Hypothalamus (tissue), 51 donors: ENCODE data around the gene TRRAP.

Experiments
- DNase-seq, 51 donors: peaks; one replicate each; lab custom pipeline; 2025; lab: John Stamatoyannopoulos, UW

The TRRAP gene

DNA sequence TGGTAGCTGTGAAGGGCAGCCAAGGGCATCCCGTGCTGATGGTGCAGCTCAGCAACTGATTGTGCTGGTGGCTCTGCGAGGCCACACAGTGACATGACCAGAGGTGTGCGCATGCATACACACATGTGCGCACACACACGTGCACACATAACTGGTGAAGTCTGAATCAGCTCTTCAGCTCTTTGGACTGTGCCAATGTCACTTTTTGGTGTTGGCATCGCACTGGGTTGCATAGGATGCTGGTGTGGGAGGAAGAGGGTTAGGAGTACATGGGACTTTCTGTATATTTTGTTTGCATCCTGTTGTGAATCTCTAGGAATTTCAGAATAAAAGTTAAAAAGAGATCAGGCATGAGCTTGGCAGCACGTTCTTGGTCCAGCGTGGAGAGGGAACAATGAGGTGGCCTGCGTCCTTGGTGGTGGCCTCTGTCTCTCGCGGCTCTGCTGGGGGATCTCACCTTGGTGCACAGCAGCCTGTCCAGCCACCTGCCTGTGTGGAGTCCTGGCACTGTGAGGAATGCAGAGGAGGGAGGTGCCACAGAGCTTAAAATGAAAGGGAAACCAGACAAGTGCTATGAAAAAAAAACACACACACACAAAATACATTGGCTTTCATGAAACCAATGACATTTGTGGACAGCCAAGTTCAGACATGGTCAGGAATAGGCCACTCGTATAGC is 124.0 kb downstream of the TRRAP start:
- DNase-seq, result no peak

DNA sequence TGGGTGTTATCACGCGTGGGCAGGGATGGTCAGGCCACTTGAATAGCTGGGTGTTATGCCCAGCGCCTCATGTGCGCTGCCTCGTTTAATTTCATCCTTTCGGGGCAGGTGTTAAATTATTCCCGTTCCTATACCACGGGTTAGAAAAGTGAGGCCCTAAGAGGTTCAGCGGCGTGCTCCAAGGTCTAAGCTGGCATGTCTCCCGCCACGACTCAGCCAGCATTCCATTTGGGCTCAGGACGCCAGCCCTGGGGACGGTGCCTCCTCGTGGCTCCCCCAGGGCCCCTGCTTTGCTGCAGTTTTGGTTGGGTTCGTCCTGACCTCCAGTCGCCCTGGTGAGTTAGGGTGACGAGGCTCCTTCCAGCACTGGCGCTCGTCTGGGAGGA is 124.5 kb downstream of the TRRAP start:
- no peak for DNase-seq

DNA sequence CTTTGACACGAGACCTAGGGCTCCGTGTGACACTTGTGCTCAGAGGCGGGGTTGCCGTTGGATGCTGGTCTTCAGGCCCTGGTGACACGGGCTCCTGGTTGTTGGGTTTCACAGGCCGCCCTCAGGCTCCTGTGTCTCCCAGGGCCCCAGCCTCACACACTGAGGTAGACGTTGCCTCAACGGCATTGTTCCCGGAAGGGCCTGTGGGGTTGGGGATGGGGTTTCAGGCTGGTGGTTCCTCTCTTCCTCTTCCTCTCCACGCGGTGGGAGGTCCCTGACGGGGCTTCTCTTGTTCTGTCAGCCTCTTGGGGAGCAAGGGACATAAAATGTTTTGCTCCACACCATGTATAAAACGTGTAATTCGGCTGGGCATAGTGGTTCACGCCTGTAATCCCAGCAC is 125.1 kb downstream of the TRRAP start:
- no peak for DNase-seq

DNA sequence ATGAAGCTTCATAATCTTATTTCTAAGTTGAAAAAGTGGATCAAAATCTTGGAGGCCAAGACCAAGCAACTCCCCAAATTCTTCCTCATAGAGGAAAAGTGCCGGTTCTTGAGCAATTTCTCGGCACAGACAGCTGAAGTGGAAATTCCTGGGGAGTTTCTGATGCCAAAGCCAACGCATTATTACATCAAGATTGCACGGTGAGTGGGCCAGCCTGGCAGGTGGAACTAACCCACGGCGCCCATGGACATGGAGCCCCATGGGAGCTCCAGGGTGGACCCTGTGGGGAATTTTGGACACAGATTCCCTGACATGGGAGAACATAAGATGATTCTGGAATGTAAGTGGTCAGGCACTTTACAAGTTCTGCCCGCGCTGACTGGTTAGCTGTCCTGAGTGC is 125.9 kb downstream of the TRRAP start:
- no peak for DNase-seq

DNA sequence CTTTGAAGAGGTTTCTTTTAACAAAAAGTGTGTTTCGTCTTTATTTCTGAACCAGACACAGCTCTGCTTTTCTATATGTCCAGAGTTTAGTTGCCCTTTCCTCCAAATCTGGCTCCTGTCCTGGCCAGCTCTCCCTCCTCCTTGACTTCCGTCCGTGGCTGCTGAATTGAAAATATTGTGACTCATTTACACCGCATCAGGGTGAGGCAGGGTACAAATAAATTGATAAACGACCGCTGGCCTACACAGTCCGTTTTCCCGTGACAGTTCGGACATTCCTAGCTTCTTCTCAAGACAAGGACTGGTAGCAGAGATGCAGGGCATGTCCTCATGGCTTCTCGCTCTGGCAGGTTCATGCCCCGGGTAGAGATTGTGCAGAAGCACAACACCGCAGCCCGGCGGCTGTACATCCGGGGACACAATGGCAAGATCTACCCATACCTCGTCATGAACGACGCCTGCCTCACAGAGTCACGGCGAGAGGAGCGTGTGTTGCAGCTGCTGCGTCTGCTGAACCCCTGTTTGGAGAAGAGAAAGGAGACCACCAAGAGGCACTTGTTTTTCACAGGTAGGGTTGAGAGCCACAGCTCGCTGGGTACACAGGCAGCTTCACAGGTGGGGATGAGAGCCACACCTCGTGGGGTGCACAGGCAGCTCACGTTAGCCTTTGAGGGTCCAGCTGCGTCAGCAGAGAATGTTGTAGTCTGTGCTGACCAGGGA is 126.6 kb downstream of the TRRAP start:
- no peak for DNase-seq

DNA sequence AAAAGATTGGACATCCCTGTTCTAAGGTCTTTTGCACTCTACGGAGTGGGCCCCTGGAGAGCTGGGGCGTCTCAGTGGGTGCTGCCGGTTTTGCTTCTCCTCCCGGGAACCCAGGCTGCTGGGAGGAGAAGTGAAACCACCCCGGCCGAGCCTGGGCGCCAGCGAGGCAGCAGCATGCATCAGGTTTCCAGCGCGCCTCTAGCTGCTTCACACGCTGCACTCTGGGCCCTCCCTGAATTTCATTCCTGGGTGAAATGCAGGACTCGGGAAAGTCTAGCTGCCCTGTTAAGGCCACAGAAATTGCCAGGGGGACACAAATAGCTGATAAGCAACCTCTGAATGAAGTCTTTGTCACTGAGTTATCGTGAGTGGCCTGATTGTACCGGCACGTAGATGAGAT is 127.4 kb downstream of the TRRAP start:
- DNase-seq, result peak in 5 of 51 donors; percentile 8 to 21 (median 11)

DNA sequence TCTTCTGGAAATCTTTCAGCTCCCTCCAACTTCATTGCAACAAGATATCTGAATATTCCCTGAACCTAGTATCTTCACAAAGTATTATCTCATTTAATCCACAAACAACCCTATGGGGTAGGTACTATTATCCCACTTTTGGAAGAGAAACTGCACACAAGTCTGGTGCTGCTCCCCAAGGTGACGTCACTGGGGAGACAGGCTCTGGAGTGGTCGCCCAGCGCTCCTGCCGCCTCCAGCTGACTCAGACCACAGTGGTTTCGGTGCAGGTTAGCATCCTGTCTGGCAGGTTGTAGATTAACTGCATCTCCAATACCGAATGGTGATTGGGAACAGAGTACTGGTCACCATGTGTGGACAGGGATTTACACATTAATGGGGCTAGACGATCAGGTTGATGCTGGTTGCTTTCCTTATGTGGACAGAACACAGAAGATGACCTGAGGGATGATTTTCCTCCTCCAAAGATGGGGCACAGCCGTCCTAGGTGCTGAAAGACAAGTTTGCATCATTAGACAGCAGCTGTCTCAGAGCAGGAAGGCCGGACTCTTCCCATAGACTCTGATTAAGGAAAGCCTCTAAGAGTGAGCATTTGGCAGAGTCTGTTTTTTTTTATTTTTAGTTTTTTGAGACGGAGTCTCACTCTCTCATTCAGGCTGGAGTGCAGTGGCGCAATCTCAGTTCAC is 128.6 kb downstream of the TRRAP start:
- no peak for DNase-seq

DNA sequence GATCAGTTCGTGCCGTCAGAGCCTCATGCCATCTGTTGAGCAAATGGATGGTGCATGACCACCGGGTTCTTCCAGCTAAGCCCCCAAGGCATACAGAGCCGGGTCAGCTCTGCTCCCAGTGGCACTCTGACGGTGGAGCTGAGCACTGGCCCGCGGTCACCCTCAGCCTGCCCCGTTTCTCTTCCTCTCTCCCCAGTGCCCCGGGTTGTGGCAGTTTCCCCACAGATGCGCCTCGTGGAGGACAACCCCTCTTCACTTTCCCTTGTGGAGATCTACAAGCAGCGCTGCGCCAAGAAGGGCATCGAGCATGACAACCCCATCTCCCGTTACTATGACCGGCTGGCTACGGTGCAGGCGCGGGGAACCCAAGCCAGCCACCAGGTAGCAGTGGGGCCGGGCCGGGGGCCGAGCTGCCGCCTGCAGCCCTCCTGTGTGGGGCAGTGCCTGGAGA is 129.9 kb downstream of the TRRAP start:
- no peak for DNase-seq

DNA sequence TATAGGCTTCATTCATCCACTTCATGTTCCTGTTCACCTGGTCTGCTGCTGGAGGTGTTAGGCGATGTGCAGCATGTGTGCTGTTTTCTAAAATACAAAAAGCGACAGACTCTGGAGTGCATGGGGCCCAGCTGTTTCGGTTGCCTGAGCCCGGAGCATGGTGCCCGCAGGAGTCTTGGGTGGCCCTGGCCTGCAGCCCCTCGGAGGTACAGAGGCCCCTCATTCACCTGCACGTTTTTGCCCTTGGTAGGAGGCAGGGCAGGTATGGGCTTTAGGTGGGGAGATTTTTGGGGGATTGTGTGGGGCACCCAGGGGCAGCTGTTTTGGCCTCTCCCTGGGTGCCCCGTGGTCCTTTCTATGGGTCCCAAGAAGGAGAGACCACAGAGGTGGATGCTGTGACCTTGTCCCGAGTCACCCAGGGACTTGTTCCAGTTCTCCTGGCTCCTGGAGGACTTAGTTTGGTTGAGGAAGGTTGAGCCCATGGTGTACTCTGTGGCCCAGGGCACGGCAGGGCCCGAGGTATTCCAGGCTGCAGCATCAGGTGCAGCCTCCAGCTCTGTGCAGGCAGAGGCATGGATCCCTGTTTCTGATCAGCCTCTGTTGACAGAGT is 130.7 kb downstream of the TRRAP start:
- no peak for DNase-seq

DNA sequence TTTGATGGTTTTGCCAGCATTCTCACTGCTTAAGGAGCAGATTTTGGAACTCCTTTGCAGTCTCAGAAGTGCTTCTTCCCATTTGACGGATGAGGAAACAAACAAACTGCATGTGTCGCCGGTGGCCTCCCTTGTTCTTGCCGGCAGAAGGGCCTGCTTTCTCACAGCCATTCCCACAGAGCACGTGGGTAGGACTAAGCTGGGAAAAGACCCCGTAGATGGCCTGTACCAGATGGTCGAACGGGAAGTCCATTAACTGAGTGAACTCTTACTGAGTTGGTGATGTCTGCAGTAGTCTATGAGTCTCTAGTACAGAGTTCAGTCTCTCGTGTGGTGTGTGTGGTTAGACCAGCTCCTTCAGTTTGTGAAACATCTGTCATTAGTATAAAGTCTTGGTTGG is 131.9 kb downstream of the TRRAP start:
- DNase-seq, result no peak

DNA sequence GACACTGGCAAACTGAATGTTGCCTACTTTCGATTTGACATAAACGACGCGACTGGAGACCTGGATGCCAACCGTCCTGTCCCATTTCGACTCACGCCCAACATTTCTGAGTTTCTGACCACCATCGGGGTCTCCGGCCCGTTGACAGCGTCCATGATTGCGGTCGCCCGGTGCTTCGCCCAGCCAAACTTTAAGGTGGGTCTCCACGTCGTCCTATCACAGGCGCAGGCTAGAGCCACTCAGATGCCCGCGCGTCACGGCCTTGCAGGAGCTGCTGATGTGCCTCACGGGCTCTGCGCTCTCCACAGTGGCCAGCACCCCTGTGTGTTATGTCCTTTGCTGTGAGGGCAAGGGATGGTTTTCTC is 133.0 kb downstream of the TRRAP start:
- DNase-seq, result no peak

DNA sequence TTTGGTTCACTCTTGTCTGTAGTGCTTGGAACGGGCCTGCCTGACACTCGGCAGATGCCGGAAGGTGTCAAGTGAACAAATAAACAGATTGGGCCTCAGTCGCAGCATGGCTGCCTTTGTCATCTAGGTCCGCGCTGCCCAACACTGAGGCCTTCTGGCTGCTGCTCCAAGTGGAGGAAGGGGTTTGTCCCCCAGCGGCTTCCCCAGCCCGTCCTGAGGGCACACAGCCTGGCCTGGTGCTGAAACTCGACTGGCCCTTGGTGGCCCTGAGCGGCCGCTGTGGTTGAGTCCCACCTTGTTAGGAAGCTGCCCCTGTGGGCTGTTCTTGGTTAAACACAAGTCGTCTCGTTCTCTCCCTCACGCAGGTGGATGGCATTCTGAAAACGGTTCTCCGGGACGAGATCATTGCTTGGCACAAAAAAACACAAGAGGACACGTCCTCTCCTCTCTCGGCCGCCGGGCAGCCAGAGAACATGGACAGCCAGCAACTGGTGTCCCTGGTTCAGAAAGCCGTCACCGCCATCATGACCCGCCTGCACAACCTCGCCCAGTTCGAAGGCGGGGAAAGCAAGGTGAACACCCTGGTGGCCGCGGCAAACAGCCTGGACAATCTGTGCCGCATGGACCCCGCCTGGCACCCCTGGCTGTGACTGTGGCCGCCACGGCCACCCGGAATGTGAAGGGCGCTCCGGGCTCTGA is 133.5 kb downstream of the TRRAP start:
- DNase-seq, result no peak

DNA sequence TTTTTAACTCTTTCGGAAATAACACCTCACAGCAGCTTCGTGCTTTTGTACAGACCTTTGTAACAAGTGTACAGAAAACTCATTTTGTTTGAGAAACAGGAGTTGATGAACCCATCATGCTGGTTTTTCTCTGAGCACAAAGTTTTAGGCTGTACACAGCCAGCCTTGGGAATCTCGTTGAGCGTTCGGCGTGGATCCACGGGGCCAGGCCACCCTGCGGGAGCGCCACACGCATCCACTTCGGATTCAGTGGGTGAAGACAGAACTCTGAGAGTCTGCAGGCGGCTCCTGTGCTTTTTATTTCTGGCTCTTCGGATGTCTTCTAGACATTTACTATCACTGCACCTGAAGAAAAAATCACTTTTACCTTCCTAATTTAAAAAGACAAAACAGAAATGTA is 134.4 kb downstream of the TRRAP start:
- DNase-seq, result no peak

DNA sequence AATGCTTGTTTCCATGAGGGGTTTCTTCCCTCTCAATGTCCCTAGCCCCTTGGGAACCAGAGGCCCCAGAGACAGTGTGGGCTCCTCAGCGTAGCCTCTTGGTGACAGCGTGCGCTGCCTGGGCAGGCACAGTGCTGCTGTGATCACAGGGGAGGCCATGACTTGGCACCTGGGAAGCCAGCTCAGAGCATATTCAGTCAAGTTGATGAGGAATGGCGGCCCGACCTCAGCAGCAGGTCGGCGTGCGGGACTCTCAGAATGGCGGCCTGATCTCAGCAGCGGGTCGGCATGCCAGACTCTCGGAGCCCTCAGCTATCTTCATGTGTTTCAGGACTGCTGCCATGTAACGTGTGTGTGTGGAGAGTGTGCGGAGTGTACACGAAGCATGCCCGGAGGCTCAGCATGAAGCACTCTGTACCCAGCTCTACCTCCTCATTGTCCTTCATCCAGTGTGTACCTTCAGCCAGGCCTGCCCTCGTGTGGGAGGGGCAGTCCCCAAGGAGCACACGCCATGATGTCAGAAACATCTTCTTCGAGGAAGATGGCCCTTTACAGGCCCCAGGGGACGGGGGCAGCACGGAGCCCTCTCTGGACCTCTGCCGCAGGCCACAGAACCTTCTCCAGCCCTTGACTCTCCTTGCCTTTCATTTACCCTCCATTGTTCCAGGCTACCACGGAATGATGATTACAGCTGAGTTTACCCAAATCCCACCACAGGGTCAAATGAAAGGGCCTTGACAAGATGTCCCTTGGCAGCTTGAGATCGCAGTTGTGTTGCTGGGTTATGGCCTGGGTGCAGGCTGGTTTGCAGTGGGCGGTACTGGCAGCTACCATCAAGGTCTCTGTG is 135.2 kb downstream of the TRRAP start:
- DNase-seq, result no peak

DNA sequence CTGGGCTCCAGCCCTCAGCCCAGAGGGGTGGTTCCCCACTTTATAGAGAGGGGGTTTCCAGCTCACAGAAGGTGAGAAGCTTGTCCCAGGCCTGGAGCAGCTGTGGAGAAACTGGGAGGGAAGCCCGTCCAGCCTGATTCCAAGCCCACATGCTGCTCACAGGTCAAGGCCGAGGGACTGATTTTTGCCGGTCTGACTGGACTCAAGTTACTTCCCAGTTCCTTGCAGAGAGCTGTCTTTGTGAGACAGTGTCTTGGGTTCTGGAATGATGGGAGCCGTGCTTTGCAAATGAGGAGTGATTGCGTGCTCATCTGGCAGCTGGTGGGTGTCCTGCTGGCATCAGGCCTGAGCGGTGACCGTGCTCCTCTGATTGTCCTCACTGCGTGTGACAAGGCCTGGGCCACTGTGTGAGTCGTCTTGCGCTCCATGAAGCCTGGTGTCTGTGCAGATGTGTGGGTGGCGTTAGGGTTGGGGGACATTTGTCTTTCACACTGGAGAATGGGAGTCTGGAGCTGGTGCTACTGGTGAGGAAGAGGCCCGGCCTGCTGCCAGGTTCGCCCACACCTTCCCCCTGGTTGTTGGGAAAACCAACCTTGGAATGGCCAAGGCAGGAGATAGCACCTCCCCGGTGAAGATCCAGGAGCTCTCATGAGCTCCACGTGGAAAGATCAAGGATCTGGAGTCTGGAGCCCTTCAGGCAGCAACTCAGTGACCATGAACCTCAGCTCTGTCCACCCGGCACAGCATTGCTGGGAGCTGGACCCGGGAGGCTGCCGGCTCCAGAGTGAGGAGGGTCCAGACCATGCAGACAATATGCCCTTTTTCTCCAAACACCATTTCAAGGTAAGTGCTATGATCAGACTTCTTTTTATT is 136.0 kb downstream of the TRRAP start:
- peak in 1 of 51 donors; percentile 28 for DNase-seq

DNA sequence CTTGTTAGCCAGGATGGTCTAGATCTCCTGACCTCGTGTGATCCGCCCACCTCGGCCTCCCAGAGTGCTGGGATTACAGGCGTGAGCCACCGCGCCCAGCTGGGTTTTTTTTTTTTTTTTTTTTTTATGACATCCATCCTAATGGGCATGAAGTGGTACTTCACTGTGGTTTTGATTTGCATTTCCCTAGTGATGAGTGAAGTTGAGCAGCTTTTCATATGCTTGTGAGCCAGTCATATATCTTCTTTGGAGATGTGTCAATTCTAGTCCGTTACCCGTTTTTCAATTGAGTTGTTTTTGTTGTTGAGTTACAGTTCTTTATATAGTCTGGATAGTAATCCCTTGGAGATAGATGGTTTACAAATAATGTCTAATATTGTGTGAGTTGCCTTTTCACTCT is 137.9 kb downstream of the TRRAP start:
- DNase-seq, result no peak

DNA sequence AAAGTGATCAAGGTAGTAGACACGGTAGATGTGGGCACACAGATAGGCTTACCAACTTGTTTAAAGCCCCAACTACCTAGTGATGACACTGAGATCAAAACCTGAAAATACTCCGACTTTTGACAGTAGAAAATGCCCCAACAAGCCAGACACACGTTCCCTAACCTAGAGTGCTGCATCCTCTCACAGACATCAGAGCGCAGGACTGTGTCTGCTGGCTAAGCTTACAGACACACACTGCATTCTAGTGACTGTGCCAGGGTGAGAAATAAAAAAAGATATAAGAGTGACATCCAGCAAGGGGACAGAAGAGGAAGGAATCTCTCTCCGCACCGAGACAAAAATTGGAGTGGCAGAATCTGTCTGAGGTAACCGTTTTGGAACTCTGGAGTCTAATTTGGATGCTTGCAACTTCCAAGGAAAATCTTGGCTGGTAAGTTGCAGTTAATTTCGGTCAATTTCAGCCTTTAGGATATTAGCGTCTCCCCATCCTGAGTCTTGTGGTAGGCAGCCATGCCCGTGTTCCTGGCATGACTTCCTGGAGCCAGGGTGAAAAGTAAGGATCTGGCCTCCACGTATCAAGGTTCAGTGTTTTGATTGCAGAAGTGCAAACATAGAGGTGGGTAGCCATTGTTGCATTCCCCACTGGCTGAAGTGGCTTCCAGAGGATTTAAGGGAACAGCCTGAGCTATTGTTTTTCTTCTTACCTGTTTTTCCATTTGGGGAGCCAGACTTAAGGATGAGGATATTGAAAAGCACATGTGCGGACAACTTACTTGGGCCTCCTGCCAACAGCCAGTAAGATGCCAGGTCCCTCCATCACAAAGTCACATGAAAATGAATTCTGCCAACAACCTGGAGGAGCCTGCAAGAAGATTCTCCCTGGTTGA is 141.4 kb downstream of the TRRAP start:
- DNase-seq, result no peak

DNA sequence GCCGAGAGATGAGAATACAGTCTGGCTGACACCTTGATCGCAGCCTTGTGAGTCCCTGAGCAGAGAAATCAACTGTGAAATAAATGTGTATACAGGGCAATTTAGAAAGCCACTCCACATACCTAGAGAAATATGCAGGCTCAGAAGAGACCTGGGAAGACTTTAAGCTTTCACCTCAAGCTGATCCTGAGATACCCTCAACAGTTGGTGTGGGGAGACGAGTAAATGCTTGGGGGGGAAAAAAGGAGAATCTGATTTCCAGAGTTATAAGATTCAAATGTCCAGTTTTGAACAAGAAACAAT is 142.0 kb downstream of the TRRAP start:
- DNase-seq, result no peak
